Tibial artery (tissue), 4 donors: ENCODE results near the gene HPD.

ENCODE experiments used
- DNase-seq, 2 donors: peaks; one replicate each; pipeline ENCODE4 v3.0.0-alpha.2; 2019
- H3K27ac ChIP-seq, 2 donors: fragments of 200-600 bp; sonication (generic) in 1 of 2; 1 replicate in 1 of 2; 2 replicates in 1 of 2; pipeline ENCODE4 v1.5.1; 2018 to 2019; ENCODE audit warnings: mild to moderate bottlenecking in 1 of 2
- H3K27me3 ChIP-seq, 2 donors: fragments of 200-600 bp; sonication (generic) in 1 of 2; one replicate each; pipeline versions ENCODE4 v1.5.1 to v1.6.0; 2016 to 2019
- H3K36me3 ChIP-seq, 3 donors: fragments of 200-600 bp; sonication (generic) in 2 of 3; one replicate each; pipeline ENCODE4 v1.5.1; 2016 to 2019; ENCODE audit warnings: mild to moderate bottlenecking in 2 of 3
- H3K4me1 ChIP-seq, 4 donors: fragments of 200-600 bp; sonication (generic) in 2 of 4; 1 replicate in 3 of 4; 2 replicates in 1 of 4; pipeline ENCODE4 v1.5.1; 2016 to 2019
- H3K4me3 ChIP-seq, 2 donors: fragments of 200-600 bp; sonication (generic) in 1 of 2; 1 replicate in 1 of 2; 2 replicates in 1 of 2; pipeline ENCODE4 v1.5.1; 2018 to 2019; ENCODE audit warnings: mild to moderate bottlenecking in 2 of 2
- H3K9me3 ChIP-seq, 3 donors: fragments of 200-600 bp; sonication (generic) in 1 of 3; one replicate each; pipeline ENCODE4 v1.5.1; 2016 to 2019
- intact Hi-C: fragments of 100-400 bp; cut with DNase I; formaldehyde crosslinking; loops from one replicate; pipeline ENCODE4 v1.15.0; 2023; ENCODE audit warnings: low total_unique reads
- TF ChIP-seq, protein P1 (sequence below), 2 experiments: fragments of 200-600 bp in 1 of 2; fragments of 450-650 bp in 1 of 2; IDR thresholded peaks; one replicate each; pipeline ENCODE4 v1.5.1; 2017 to 2019; ENCODE audit warnings: antibody characterized with exemption in 2 of 2, mild to moderate bottlenecking in 1 of 2, moderate library complexity in 1 of 2

HPD gene

GRCh38 chr12:121800694-121801594 is 57.7 kb downstream of the HPD start:
- Histone ChIP-seq H3K27ac (peak overlapping the region; percentile 100), H3K27me3 (no peaks in the 10 kb centered on the region), H3K4me1 (peaks cover 0 to 42% (median 35%) of the 10 kb centered on the region in 4 donors), H3K9me3 (no peaks in the 10 kb centered on the region), H3K4me3 (peak overlapping the region; percentile 90 to 91), H3K36me3 (peaks cover 0 to 9% (median 0%) of the 10 kb centered on the region in 3 donors)
- intact Hi-C loops, result no loop called here
- TF ChIP-seq, protein P1, sequence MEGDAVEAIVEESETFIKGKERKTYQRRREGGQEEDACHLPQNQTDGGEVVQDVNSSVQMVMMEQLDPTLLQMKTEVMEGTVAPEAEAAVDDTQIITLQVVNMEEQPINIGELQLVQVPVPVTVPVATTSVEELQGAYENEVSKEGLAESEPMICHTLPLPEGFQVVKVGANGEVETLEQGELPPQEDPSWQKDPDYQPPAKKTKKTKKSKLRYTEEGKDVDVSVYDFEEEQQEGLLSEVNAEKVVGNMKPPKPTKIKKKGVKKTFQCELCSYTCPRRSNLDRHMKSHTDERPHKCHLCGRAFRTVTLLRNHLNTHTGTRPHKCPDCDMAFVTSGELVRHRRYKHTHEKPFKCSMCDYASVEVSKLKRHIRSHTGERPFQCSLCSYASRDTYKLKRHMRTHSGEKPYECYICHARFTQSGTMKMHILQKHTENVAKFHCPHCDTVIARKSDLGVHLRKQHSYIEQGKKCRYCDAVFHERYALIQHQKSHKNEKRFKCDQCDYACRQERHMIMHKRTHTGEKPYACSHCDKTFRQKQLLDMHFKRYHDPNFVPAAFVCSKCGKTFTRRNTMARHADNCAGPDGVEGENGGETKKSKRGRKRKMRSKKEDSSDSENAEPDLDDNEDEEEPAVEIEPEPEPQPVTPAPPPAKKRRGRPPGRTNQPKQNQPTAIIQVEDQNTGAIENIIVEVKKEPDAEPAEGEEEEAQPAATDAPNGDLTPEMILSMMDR (IDR thresholded peaks at IDR 0.05), result no peak
- DNase-seq, result peak; percentile 76 to 89

DNA sequence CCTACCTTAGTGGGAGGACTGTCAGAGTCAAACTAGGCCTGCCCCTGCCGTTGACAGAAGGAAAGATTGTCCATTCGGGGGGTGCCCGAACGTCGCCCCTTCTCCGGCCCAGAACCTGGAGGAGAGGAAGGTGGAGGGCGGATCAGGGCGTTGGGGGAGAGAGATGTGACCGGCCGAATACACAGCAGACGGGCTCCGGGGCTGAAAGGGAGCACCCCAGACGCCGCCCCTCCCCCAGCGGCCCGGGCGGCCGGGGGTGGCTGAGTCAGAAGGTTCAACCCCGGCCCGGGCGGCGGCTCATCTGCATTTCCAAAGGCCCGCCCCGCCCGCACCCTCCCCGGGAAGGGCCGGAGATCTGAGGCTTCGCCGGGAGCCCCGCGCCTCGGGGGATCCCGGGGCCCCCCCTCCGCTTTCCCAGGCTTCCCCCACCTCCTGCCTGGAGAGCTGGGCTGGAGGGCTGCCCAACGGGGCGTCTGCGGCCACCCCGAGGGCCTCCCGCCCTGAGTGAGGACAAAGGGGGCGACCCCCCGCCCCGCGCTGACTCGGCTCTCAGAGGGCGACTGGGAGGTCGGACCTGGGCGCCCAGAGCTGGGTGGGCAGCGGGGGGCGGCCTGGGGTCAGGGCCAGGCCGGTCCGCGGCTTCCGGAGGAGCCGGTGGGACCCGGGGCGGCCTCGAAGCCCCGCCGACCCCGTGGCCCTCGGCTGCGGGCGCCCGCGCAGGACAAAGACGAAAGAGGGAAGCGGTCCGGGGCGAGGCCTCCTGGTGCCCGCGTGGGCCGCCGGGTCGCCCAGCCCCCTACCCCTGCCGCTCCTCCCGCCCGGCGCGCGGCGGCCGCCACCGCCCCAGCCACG is 58.6 kb downstream of the HPD start:
- Histone ChIP-seq H3K4me1 (peaks cover 0 to 48% (median 39%) of the 10 kb centered on the region in 4 donors), H3K36me3 (peaks cover 0 to 18% (median 4%) of the 10 kb centered on the region in 3 donors), H3K4me3 (peak overlapping the region; percentile 90 to 91), H3K9me3 (no peaks in the 10 kb centered on the region), H3K27ac (peak overlapping the region; percentile 100), H3K27me3 (no peaks in the 10 kb centered on the region)
- TF ChIP-seq, protein P1 (IDR thresholded peaks at IDR 0.05), result no peak
- intact Hi-C loops, result no loop called here
- peak; percentile 94 to 96 for DNase-seq

DNA sequence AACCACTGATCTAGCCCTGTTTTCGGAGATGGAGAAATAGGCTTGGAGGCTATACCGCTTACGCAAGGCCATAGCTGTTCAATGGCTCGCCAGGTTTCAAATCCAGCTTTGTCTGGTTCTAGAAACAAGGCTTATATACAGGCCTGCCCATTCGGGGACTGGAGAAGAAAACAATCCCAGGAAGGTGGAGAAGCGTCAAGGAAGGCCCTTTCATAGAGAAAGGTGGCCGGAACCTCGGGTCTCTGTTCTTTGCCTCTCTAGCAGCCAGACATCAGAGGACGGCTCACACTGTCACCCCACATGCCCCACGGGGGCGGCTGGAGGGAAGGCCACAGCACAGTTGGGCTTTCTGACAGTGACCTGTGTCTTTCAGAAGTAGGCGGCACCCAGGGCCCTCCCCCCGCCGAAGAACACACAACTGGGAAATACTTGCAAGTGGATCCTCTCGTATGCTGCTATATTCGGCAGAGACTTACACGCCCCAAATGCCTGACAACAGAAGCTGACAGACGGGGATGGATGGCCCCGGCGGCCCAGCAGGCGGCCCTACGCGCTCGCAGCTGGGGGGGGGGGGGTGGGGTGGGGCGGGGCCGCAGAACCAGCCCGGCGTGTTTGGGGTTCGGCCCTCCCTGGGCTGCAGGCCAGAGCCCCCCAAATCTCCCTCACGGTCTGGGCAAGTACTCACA is 59.4 kb downstream of the HPD start:
- intact Hi-C loops, result no loop called here
- TF ChIP-seq, protein P1 (IDR thresholded peaks at IDR 0.05), result no peak
- H3K27ac ChIP-seq, result peak overlapping the region; percentile 100
- peak overlapping the region; percentile 90 to 91 for H3K4me3 ChIP-seq
- peaks cover 0 to 18% (median 4%) of the 10 kb centered on the region in 3 donors for H3K36me3 ChIP-seq
- DNase-seq, result peak; percentile 83 to 91
- H3K9me3 ChIP-seq, result no peaks in the 10 kb centered on the region
- H3K27me3 ChIP-seq, result no peaks in the 10 kb centered on the region
- peaks cover 0 to 52% (median 45%) of the 10 kb centered on the region in 4 donors for H3K4me1 ChIP-seq

DNA sequence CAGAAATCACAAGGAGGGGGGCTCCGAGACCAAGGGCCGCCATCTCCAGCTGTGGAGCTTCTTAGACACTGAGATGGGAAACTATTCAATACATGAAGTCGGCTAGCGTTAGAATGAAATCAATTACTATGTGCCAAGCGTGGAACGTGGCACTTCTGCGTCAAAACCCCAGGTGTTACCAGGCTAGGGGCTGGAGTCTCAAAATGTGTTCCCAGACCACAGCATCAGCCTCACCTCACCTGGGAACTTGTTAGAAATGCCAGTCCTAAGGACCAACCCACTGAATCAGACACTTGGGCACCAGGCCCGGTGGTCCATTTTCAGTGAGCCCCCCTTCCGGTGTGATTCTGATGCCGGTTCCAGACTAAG is 59.9 kb downstream of the HPD start:
- peaks cover 0 to 56% (median 50%) of the 10 kb centered on the region in 4 donors for H3K4me1 ChIP-seq
- no peaks in the 10 kb centered on the region for H3K9me3 ChIP-seq
- TF ChIP-seq, protein P1 (IDR thresholded peaks at IDR 0.05), result no peak
- H3K27ac ChIP-seq, result peak overlapping the region; percentile 100
- no peaks in the 10 kb centered on the region for H3K27me3 ChIP-seq
- intact Hi-C loops, result no loop called here
- H3K36me3 ChIP-seq, result peaks cover 0 to 18% (median 4%) of the 10 kb centered on the region in 3 donors
- no peak for DNase-seq
- H3K4me3 ChIP-seq, result peak overlapping the region; percentile 90 to 91
